GM23248 (cell line): Measurements from ENCODE around the gene SHISAL2A. TPM values are rescaled to one million over a fixed set of nuclear protein-coding genes. Genes with fewer than 3 reads are reported as not detected.

Source experiments
- DNase-seq: peaks from one replicate; pipeline ENCODE4 v3.0.0-alpha.2; 2015
- H2AFZ ChIP-seq: fragments of 200-600 bp; sonication (generic); 2 replicates; pipeline ENCODE4 v1.6.1; 2016; ENCODE audit warnings: antibody characterized with exemption
- H3F3A ChIP-seq: fragments of 200-600 bp; sonication (generic); 2 replicates; pipeline ENCODE4 v1.6.1; 2016; ENCODE audit warnings: mild to moderate bottlenecking, antibody characterized with exemption, mixed run types; ENCODE audit not compliant: insufficient read depth
- H3K27ac ChIP-seq: fragments of 200-600 bp; sonication (generic); 2 replicates; pipeline ENCODE4 v1.5.1; 2016; ENCODE audit warnings: mild to moderate bottlenecking
- H3K27me3 ChIP-seq: fragments of 200-600 bp; sonication (generic); replicated peaks from 2 replicates; pipeline ENCODE4 v1.6.1; 2016; ENCODE audit warnings: mild to moderate bottlenecking; ENCODE audit not compliant: insufficient read depth
- H3K36me3 ChIP-seq: fragments of 200-600 bp; sonication (generic); 2 replicates; pipeline ENCODE4 v1.6.1; 2016; ENCODE audit warnings: low read depth, mild to moderate bottlenecking
- H3K4me1 ChIP-seq: fragments of 200-600 bp; sonication (generic); 2 replicates; pipeline ENCODE4 v1.6.1; 2016; ENCODE audit warnings: mild to moderate bottlenecking; ENCODE audit not compliant: insufficient read depth
- H3K4me2 ChIP-seq: fragments of 200-600 bp; sonication (generic); one replicate; pipeline ENCODE4 v1.6.1; 2016; ENCODE audit warnings: mild to moderate bottlenecking; ENCODE audit not compliant: unreplicated experiment
- H3K4me3 ChIP-seq: fragments of 200-600 bp; sonication (generic); 2 replicates; pipeline ENCODE4 v1.5.1; 2016; ENCODE audit warnings: mild to moderate bottlenecking
- H3K79me2 ChIP-seq: fragments of 200-600 bp; sonication (generic); 2 replicates; pipeline ENCODE4 v1.6.1; 2016; ENCODE audit warnings: mild to moderate bottlenecking; ENCODE audit not compliant: insufficient read depth
- H3K9ac ChIP-seq: fragments of 200-600 bp; sonication (generic); 2 replicates; pipeline ENCODE4 v1.6.1; 2016; ENCODE audit warnings: mild to moderate bottlenecking
- H3K9me2 ChIP-seq: fragments of 200-600 bp; sonication (generic); 2 replicates; pipeline ENCODE4 v1.6.1; 2016; ENCODE audit warnings: mixed run types, mild to moderate bottlenecking, moderate library complexity; ENCODE audit not compliant: insufficient read depth
- H3K9me3 ChIP-seq: fragments of 200-600 bp; sonication (generic); one replicate; pipeline ENCODE4 v1.6.1; 2017; ENCODE audit warnings: low read depth
- H4K20me1 ChIP-seq: fragments of 200-600 bp; sonication (generic); 2 replicates; pipeline ENCODE4 v1.6.0; 2016; ENCODE audit not compliant: insufficient read depth
- EZH2 ChIP-seq: fragments of 200-600 bp; sonication (generic); IDR thresholded peaks from 2 replicates; pipeline ENCODE4 v1.6.1; 2018; ENCODE audit warnings: antibody characterized with exemption, mild to moderate bottlenecking; ENCODE audit not compliant: insufficient read depth, poor library complexity, severe bottlenecking
- EZH2phosphoT487 ChIP-seq: fragments of 200-600 bp; sonication (generic); IDR thresholded peaks from 2 replicates; pipeline ENCODE4 v1.6.1; 2018; ENCODE audit warnings: antibody characterized with exemption, moderate library complexity, mild to moderate bottlenecking, low read depth; ENCODE audit not compliant: insufficient read depth
- WGBS, 2 experiments: methylation state at CpG; one replicate each; pipeline ENCODE4 v1.1.6; 2015 to 2017; ENCODE audit warnings: low lambda C conversion rate in 2 of 2, low coverage in 1 of 2; ENCODE audit errors: missing lambda C conversion rate in 2 of 2; 5-methylcytosine and 5-hydroxymethylcytosine counted together
- in situ Hi-C: fragments of 300-500 bp; cut with MboI; formaldehyde crosslinking; loops from 2 replicates; pipeline ENCODE4 v1.15.0; 2020
- polyA plus RNA-seq: library from polyadenylated mRNA; unstranded; fragments of >200 nt; fragmentation: Nextera tagmentation; extraction: Ambion mirVana; gene quantifications from 2 replicates; pipeline ENCODE4 v1.2.1, GENCODE V29; 2016
- total RNA-seq: library from RNA; depleted of rRNA; stranded (reverse); fragments of >200 nt; shearing (Covaris generic); gene quantifications from 2 replicates; pipeline ENCODE4 v1.2.3, GENCODE V29; 2014

SHISAL2A gene
- total and polyA plus RNA-seq, 2 experiments from 2014 or later = not detected

DNA sequence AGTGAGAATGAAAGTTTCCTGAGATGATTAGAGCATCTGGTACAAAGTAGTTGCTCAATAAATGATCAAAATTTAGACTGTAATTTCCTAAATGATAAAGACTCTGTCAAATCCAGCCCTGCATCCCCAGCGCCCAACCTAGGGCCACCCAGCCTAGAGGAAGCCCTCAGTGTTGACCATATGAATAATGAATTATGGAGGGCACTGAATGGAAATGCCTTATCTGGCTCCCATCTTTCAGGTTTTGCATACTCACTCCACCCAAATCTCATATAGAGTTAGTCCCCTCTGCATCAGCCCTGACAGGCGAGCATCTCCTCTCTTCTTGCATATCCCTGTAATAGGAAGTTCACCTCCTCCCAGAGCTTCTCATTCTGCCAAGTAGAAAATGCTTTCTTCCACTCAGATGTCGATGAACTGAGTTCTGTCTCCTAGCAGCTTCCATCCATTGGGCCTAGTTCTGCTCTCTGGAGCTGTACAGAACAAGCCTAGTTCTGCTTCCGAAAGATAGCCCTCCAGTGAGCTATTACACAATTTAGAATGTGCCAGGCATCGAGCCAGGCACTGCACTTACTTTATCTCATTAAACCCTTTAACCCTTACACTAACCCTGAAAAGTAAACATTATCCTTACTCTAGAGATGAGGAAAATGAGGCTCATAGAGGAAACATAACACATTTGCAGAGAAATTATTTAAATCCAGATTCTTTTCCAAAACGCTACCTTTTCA is 44.3 kb downstream of the SHISAL2A start:
- H2AFZ ChIP-seq = no peak overlapping the region
- H3K27ac ChIP-seq = no peak overlapping the region
- H3F3A ChIP-seq = no peaks in the 10 kb centered on the region
- no peaks in the 10 kb centered on the region for H3K36me3 ChIP-seq
- H3K79me2 ChIP-seq = no peaks in the 10 kb centered on the region
- no peaks in the 10 kb centered on the region for H3K4me1 ChIP-seq
- in situ Hi-C loops = loop anchor here (25.0 kb wide), 1 partner anchor 540 kb away; the partner anchor contains the start of gene ZFYVE9
- no peaks in the 10 kb centered on the region for H4K20me1 ChIP-seq
- no peaks in the 10 kb centered on the region for H3K9me2 ChIP-seq
- WGBS, 2 experiments = 82 to 83% methylated on average over 6 of the region's 6 CpGs
- no peaks in the 10 kb centered on the region for H3K9me3 ChIP-seq
- no peak overlapping the region for H3K4me2 ChIP-seq
- no peak overlapping the region for H3K9ac ChIP-seq
- H3K4me3 ChIP-seq = no peak overlapping the region
- no peaks in the 10 kb centered on the region for H3K27me3 ChIP-seq
- TF ChIP-seq EZH2phosphoT487 (no peak), EZH2 (no peak)
- DNase-seq = no peak

DNA sequence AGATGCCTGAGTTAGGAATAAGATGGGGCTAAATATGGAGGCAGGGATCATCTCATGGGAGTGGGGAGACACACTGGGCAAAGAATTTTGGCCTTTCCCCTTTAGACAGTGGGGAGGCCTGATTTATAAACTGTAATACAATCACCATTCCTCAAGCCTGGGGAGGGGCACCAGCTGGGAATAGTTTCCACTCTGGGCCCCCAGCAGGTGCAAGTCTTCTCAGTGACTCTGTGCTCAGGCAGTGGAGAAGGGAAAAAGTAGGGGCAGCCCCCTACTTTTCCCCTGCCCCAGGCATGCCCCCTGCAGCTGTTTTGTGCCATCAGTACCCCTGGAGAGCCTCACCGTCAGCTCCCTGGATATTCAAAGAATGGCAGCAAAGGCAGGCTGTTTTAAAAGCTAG is 46.1 kb downstream of the SHISAL2A start:
- no peaks in the 10 kb centered on the region for H3K4me1 ChIP-seq
- no peaks in the 10 kb centered on the region for H3K27me3 ChIP-seq
- TF ChIP-seq EZH2phosphoT487 = no peak
- TF ChIP-seq EZH2 = no peak
- H3K27ac ChIP-seq = no peak overlapping the region
- H3K4me3 ChIP-seq = no peak overlapping the region
- H3F3A ChIP-seq = no peaks in the 10 kb centered on the region
- in situ Hi-C loops = loop anchor here (25.0 kb wide), 1 partner anchor 542 kb away; the partner anchor contains the start of gene ZFYVE9
- no peaks in the 10 kb centered on the region for H3K79me2 ChIP-seq
- H2AFZ ChIP-seq = no peak overlapping the region
- no peaks in the 10 kb centered on the region for H3K36me3 ChIP-seq
- no peaks in the 10 kb centered on the region for H3K9me3 ChIP-seq
- no peak overlapping the region for H3K4me2 ChIP-seq
- no peak overlapping the region for H3K9ac ChIP-seq
- no peaks in the 10 kb centered on the region for H4K20me1 ChIP-seq
- WGBS, 2 experiments = 82 to 100% methylated on average over 1 of the region's 1 CpG
- no peaks in the 10 kb centered on the region for H3K9me2 ChIP-seq
- no peak for DNase-seq

DNA sequence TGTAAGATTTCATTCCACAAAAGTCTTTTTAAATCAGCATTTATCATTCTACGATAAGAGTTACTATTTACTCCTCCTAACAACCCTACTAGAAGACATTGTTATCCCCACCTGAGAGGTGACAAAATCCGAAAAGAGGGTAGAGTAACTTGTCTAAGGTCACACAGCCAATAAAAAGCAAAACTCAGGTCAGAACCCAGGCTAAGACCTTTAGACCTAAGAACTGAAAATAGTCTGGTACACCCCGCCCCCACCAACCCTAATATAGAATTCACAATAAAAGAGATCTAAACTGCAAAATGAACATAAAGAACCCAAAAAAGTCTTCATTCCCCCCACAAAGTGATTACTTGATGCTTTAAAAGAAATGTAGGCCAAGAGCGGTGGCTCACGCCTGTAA is 46.5 kb downstream of the SHISAL2A start:
- Histone ChIP-seq H3K27me3 (no peaks in the 10 kb centered on the region), H3K27ac (no peak overlapping the region), H3K79me2 (no peaks in the 10 kb centered on the region), H3K36me3 (no peaks in the 10 kb centered on the region), H3K9me2 (no peaks in the 10 kb centered on the region), H3K4me3 (no peak overlapping the region), H4K20me1 (no peaks in the 10 kb centered on the region), H3K4me1 (no peaks in the 10 kb centered on the region), H2AFZ (no peak overlapping the region), H3K9me3 (no peaks in the 10 kb centered on the region), H3K9ac (no peak overlapping the region), H3K4me2 (no peak overlapping the region), H3F3A (no peaks in the 10 kb centered on the region)
- in situ Hi-C loops = loop anchor here (25.0 kb wide), 1 partner anchor 542 kb away; the partner anchor contains the start of gene ZFYVE9
- TF ChIP-seq EZH2 (no peak), EZH2phosphoT487 (no peak)
- DNase-seq = no peak
- WGBS, 2 experiments = 90 to 93% methylated on average over 5 of the region's 5 CpGs

DNA sequence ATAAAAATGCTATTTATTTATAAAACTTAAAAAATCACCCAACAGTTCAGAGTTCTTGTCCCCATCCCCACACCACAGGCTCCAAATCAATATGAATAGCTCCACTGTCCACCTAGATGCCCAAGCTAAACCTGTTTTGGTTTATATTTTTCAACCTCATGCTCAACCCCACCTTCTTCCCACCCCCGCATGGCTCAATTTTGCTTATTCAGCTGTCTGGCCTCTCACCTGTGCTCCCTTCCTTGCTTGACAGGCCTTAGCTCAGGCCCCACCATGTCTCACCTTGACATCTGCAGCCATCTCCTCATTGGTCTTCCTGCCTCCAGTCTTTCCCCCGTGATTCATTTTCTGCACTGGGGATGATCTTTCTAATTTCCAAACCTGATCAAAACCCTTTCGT is 47.4 kb downstream of the SHISAL2A start:
- in situ Hi-C loops = loop anchor here (25.0 kb wide), 1 partner anchor 543 kb away; the partner anchor contains the start of gene ZFYVE9
- 53 to 56% methylated on average over 3 of the region's 3 CpGs for WGBS, 2 experiments
- no peaks in the 10 kb centered on the region for H3F3A ChIP-seq
- no peaks in the 10 kb centered on the region for H3K36me3 ChIP-seq
- no peaks in the 10 kb centered on the region for H3K79me2 ChIP-seq
- H3K27me3 ChIP-seq = no peaks in the 10 kb centered on the region
- H2AFZ ChIP-seq = no peak overlapping the region
- H3K27ac ChIP-seq = no peak overlapping the region
- TF ChIP-seq EZH2 = no peak
- TF ChIP-seq EZH2phosphoT487 = no peak
- no peaks in the 10 kb centered on the region for H3K9me2 ChIP-seq
- H3K9ac ChIP-seq = no peak overlapping the region
- DNase-seq = no peak
- no peaks in the 10 kb centered on the region for H4K20me1 ChIP-seq
- no peak overlapping the region for H3K4me3 ChIP-seq
- H3K9me3 ChIP-seq = no peaks in the 10 kb centered on the region
- H3K4me2 ChIP-seq = no peak overlapping the region
- H3K4me1 ChIP-seq = no peaks in the 10 kb centered on the region
